ENCODE data around the gene SLMAP.

DNA sequence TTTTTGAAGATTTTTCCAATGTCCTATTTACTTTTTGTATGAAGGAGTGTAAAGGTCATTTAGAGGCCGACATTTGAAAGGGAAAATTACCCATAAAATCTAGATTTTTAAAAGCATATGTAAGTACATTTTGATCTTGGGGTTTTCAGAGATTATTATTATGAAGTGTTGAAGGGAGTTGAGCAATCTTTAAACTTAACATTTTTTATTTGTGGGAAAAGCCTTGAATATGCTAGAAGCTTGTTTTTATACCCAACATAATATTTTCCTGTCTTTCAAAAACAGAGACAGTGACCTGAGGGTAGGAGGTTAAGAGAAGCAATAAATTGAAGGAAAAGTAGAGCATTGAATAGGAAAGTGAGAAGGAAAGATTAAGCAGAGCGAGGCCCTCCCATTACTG is 85.7 kb downstream of the SLMAP start:
- TF ChIP-seq, protein P1, sequence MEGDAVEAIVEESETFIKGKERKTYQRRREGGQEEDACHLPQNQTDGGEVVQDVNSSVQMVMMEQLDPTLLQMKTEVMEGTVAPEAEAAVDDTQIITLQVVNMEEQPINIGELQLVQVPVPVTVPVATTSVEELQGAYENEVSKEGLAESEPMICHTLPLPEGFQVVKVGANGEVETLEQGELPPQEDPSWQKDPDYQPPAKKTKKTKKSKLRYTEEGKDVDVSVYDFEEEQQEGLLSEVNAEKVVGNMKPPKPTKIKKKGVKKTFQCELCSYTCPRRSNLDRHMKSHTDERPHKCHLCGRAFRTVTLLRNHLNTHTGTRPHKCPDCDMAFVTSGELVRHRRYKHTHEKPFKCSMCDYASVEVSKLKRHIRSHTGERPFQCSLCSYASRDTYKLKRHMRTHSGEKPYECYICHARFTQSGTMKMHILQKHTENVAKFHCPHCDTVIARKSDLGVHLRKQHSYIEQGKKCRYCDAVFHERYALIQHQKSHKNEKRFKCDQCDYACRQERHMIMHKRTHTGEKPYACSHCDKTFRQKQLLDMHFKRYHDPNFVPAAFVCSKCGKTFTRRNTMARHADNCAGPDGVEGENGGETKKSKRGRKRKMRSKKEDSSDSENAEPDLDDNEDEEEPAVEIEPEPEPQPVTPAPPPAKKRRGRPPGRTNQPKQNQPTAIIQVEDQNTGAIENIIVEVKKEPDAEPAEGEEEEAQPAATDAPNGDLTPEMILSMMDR (IDR thresholded peaks at IDR 0.05; ENCODE audit: low read length), result no peak
- TF ChIP-seq EZH2 (optimal IDR thresholded peaks at IDR 0.05; ENCODE audit: low read depth, low read length) (no peak), EZH2phosphoT487 (IDR thresholded peaks at IDR 0.05; ENCODE audit: low read length) (no peak)

Measured in MM.1S (cell line).